H9 (cell line): Measurements from ENCODE around the gene TMPRSS6. TPM values are rescaled to one million over a fixed set of nuclear protein-coding genes. Genes with fewer than 3 reads are reported as not detected.

Experiments
- DNase-seq: peaks from one replicate; pipeline ENCODE4 v3.0.0-alpha.2; 2017
- H2AFZ ChIP-seq: one replicate; pipeline ENCODE4 v1.6.1; 2013; ENCODE audit warnings: mild to moderate bottlenecking, low read length, control low read depth, moderate library complexity
- H2AK5ac ChIP-seq: 2 replicates; pipeline ENCODE4 v1.6.1; 2013; ENCODE audit warnings: low read length, control low read depth, mixed read lengths; ENCODE audit not compliant: insufficient read length
- H2BK120ac ChIP-seq: one replicate; pipeline ENCODE4 v1.6.1; 2013; ENCODE audit warnings: low read depth, mild to moderate bottlenecking, low read length, control low read depth, inconsistent platforms; ENCODE audit not compliant: poor library complexity, severe bottlenecking
- H2BK12ac ChIP-seq: 2 replicates; pipeline ENCODE4 v1.6.1; 2013; ENCODE audit warnings: low read length, control low read depth, mixed read lengths, low read depth; ENCODE audit not compliant: insufficient read length
- H2BK15ac ChIP-seq: 2 replicates; pipeline ENCODE4 v1.6.1; 2013; ENCODE audit warnings: low read depth, low read length, control low read depth
- H2BK20ac ChIP-seq: one replicate; pipeline ENCODE4 v1.6.1; 2013; ENCODE audit warnings: low read depth, mild to moderate bottlenecking, low read length, control low read depth, inconsistent platforms; ENCODE audit not compliant: poor library complexity, severe bottlenecking
- H2BK5ac ChIP-seq: 2 replicates; pipeline ENCODE4 v1.6.1; 2013; ENCODE audit warnings: low read length, control low read depth, mixed read lengths; ENCODE audit not compliant: insufficient read length
- H3K14ac ChIP-seq: 2 replicates; pipeline ENCODE4 v1.6.1; 2013; ENCODE audit warnings: low read length, control low read depth; ENCODE audit not compliant: insufficient read depth
- H3K18ac ChIP-seq: 2 replicates; pipeline ENCODE4 v1.6.1; 2013; ENCODE audit warnings: low read depth, mild to moderate bottlenecking, mixed read lengths, low read length, control low read depth; ENCODE audit not compliant: insufficient read length
- H3K23ac ChIP-seq: 2 replicates; pipeline ENCODE4 v1.6.1; 2013; ENCODE audit warnings: low read length, control low read depth, mixed read lengths, low read depth; ENCODE audit not compliant: insufficient read length
- H3K23me2 ChIP-seq: 2 replicates; pipeline ENCODE4 v1.6.1; 2013; ENCODE audit warnings: low read depth, mild to moderate bottlenecking, mixed read lengths, low read length, control low read depth; ENCODE audit not compliant: insufficient read length, poor library complexity, severe bottlenecking
- H3K27ac ChIP-seq: 2 replicates; pipeline ENCODE4 v1.5.1; 2013; ENCODE audit warnings: low read length, control low read depth, mixed read lengths, low read depth; ENCODE audit not compliant: insufficient read length
- H3K27me3 ChIP-seq: 2 replicates; pipeline ENCODE4 v1.6.1; 2013; ENCODE audit warnings: low read length, control low read depth, inconsistent platforms; ENCODE audit not compliant: insufficient read depth
- H3K4ac ChIP-seq: 2 replicates; pipeline ENCODE4 v1.6.1; 2013; ENCODE audit warnings: low read depth, mild to moderate bottlenecking, control low read depth, inconsistent platforms, low read length, moderate library complexity
- H3K4me1 ChIP-seq: 2 replicates; pipeline ENCODE4 v1.6.1; 2013; ENCODE audit warnings: low read length, control low read depth, inconsistent platforms; ENCODE audit not compliant: insufficient read depth
- H3K4me2 ChIP-seq: 2 replicates; pipeline ENCODE4 v1.6.1; 2013; ENCODE audit warnings: low read length, control low read depth, mixed read lengths; ENCODE audit not compliant: insufficient read length, insufficient read depth
- H3K56ac ChIP-seq: 2 replicates; pipeline ENCODE4 v1.6.1; 2013; ENCODE audit warnings: low read depth, mild to moderate bottlenecking, mixed read lengths, low read length, control low read depth; ENCODE audit not compliant: insufficient read length
- H3K79me1 ChIP-seq: 2 replicates; pipeline ENCODE4 v1.6.1; 2013; ENCODE audit warnings: low read depth, mild to moderate bottlenecking, moderate library complexity, low read length, control low read depth, inconsistent platforms; ENCODE audit not compliant: insufficient read depth, poor library complexity, severe bottlenecking
- H3K79me2 ChIP-seq: 2 replicates; pipeline ENCODE4 v1.6.1; 2013; ENCODE audit warnings: low read length, control low read depth, inconsistent platforms; ENCODE audit not compliant: insufficient read depth
- H3K9ac ChIP-seq: 2 replicates; pipeline ENCODE4 v1.6.1; 2013; ENCODE audit warnings: low read length, control low read depth, mixed read lengths; ENCODE audit not compliant: insufficient read length; ENCODE audit errors: extremely low read depth
- H3K9me3 ChIP-seq: one replicate; pipeline ENCODE4 v1.6.1; 2013; ENCODE audit warnings: low read depth, low read length, inconsistent platforms; ENCODE audit not compliant: control insufficient read depth
- H3T11ph ChIP-seq: one replicate; pipeline ENCODE4 v1.6.1; 2013; ENCODE audit warnings: mild to moderate bottlenecking, low read length, control low read depth, inconsistent platforms
- H4K20me1 ChIP-seq: one replicate; pipeline ENCODE4 v1.6.1; 2013; ENCODE audit not compliant: control insufficient read depth, insufficient read length, insufficient read depth
- H4K5ac ChIP-seq: 2 replicates; pipeline ENCODE4 v1.6.1; 2013; ENCODE audit warnings: low read depth, mild to moderate bottlenecking, mixed read lengths, low read length, control low read depth; ENCODE audit not compliant: insufficient read length
- H4K8ac ChIP-seq: replicated peaks from 2 replicates; pipeline ENCODE4 v1.6.1; 2013; ENCODE audit warnings: low read length, control low read depth, mixed read lengths, low read depth; ENCODE audit not compliant: insufficient read length
- H4K91ac ChIP-seq: 2 replicates; pipeline ENCODE4 v1.6.1; 2013; ENCODE audit warnings: low read depth, mild to moderate bottlenecking, moderate library complexity, mixed read lengths, low read length, control low read depth; ENCODE audit not compliant: insufficient read length
- H3K27ac Mint-ChIP-seq, 3 experiments: 2 replicates in 2 of 3; 3 replicates in 1 of 3; pipeline ENCODE4 v1.8.0; 2020 to 2021; ENCODE audit warnings: mixed read lengths in 3 of 3, mild to moderate bottlenecking in 1 of 3, moderate library complexity in 1 of 3
- H3K27me3 Mint-ChIP-seq: 2 replicates; pipeline ENCODE4 v1.8.0; 2021; ENCODE audit warnings: low read depth, mild to moderate bottlenecking, moderate library complexity, mixed read lengths
- H3K36me3 Mint-ChIP-seq, 3 experiments: 2 replicates in 2 of 3; 3 replicates in 1 of 3; pipeline ENCODE4 v1.8.0; 2020 to 2021; ENCODE audit warnings: low read depth in 3 of 3, mixed read lengths in 3 of 3; ENCODE audit not compliant: insufficient read depth in 1 of 3
- H3K4me1 Mint-ChIP-seq, 2 experiments: 2 replicates each; pipeline ENCODE4 v1.8.0; 2020; ENCODE audit warnings: mixed read lengths in 2 of 2
- H3K4me3 Mint-ChIP-seq, 2 experiments: 2 replicates in 1 of 2; 3 replicates in 1 of 2; pipeline ENCODE4 v1.8.0; 2020 to 2021; ENCODE audit warnings: mild to moderate bottlenecking in 2 of 2, mixed read lengths in 2 of 2, moderate library complexity in 1 of 2
- H3K9me3 Mint-ChIP-seq, 2 experiments: 2 replicates in 1 of 2; 3 replicates in 1 of 2; pipeline ENCODE4 v1.8.0; 2020; ENCODE audit warnings: mild to moderate bottlenecking in 2 of 2, mixed read lengths in 2 of 2, moderate library complexity in 1 of 2
- CTCF ChIP-seq: fragments of 200-600 bp; sonication (generic); conservative IDR thresholded peaks from 3 replicates; pipeline ENCODE4 v1.8.0; 2021; ENCODE audit warnings: antibody characterized with exemption, mild to moderate bottlenecking
- WGBS: extraction: QIAGEN DNeasy Blood & Tissue Kit; methylation state at CpG from one replicate; pipeline ENCODE4 v1.1.7; 2013; ENCODE audit warnings: missing lambda C conversion rate, low lambda C conversion rate, mixed read lengths; ENCODE audit not compliant: insufficient read length; ENCODE audit errors: extremely low coverage; 5-methylcytosine and 5-hydroxymethylcytosine counted together
- long read RNA-seq: library from polyadenylated mRNA; unstranded; transcript quantifications from one replicate; pipeline ENCODE4 v2.0.0, GENCODE V29; 2020
- total RNA-seq: library from RNA; stranded (reverse); gene quantifications from 2 replicates; pipeline ENCODE4 v1.2.1, GENCODE V29; 2021

Gene TMPRSS6
- not detected in 2 replicates for total RNA-seq
- long read RNA-seq, result 0 reads

- Histone ChIP-seq H2BK20ac (no peak within 1 kb of the TSS), H4K91ac (no peak within 1 kb of the TSS), H3K4me2 (no peak within 1 kb of the TSS), H3K79me2 (no peaks in the 10 kb centered on the region), H3K18ac (no peak within 1 kb of the TSS), H2AFZ (no peak within 1 kb of the TSS), H3K27ac (no peak within 1 kb of the TSS), H3K56ac (no peak within 1 kb of the TSS), H4K20me1 (no peaks in the 10 kb centered on the region), H3K4ac (no peak within 1 kb of the TSS), H3K4me1 (no peaks in the 10 kb centered on the region), H3K9ac (no peak within 1 kb of the TSS), H2BK15ac (no peak within 1 kb of the TSS), H4K5ac (no peak within 1 kb of the TSS), H3K79me1 (no peaks in the 10 kb centered on the region), H3K23ac (no peak within 1 kb of the TSS), H3K9me3 (no peaks in the 10 kb centered on the region), H2AK5ac (no peak within 1 kb of the TSS), H3K14ac (no peak within 1 kb of the TSS; the same call in 1 of the 2 replicates), H4K8ac (no peak within 1 kb of the TSS), H2BK120ac (no peak within 1 kb of the TSS), H3T11ph (no peak within 1 kb of the TSS), H3K27me3 (no peaks in the 10 kb centered on the region), H3K23me2 (no peaks in the 10 kb centered on the region), H2BK12ac (no peak within 1 kb of the TSS), H2BK5ac (no peak within 1 kb of the TSS)
- no CpG with 5 or more reads among the region's 13 CpGs for WGBS
- peaks cover 17% of the 10 kb centered on the region for H3K27me3 Mint-ChIP-seq
- peak within 1 kb of the TSS in 1 of 3 experiments; percentile 89; a peak in 2 of 7 replicates for H3K27ac Mint-ChIP-seq
- H3K9me3 Mint-ChIP-seq, result peaks cover 0 to 2% of the 10 kb centered on the region in 2 experiments; a peak in 2 of 5 replicates
- no peak for DNase-seq
- H3K4me1 Mint-ChIP-seq, result peaks cover 8 to 22% of the 10 kb centered on the region in 2 experiments
- no peaks in the 10 kb centered on the region for H3K36me3 Mint-ChIP-seq
- no peak within 1 kb of the TSS for H3K4me3 Mint-ChIP-seq
- no peak for TF ChIP-seq CTCF
Observed at GRCh38 chr22:37109242-37109917, at the start of gene TMPRSS6. Gene TMPRSS6, minus strand, starts transcription at chr22:37109713. Its CDS starts 6,296 bp downstream, at chr22:37103417.
